ENCODE results near the gene SVEP1.

SVEP1 gene

DNA sequence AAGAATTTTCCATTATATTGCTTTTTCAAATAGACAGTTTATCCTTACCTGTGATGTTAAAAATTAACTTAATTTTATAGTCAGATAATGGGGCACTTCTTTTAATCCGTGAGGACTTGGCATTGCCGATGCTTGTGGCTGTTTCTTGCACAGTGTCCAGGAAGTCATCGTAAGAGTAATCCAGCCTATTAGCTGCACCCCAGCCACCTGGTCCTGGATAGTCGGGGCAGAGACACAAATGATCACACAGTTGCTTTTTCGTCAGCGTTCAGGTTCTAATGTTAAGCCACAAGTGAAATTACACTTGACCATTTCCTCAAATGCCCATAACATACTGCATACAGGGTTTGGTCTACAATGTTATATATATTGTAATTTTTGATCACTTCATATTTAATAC is 107.4 kb downstream of the SVEP1 start:
- H3K4me3 ChIP-seq (ENCODE audit: low read length) = no peak overlapping the region
- TF ChIP-seq, protein P1, sequence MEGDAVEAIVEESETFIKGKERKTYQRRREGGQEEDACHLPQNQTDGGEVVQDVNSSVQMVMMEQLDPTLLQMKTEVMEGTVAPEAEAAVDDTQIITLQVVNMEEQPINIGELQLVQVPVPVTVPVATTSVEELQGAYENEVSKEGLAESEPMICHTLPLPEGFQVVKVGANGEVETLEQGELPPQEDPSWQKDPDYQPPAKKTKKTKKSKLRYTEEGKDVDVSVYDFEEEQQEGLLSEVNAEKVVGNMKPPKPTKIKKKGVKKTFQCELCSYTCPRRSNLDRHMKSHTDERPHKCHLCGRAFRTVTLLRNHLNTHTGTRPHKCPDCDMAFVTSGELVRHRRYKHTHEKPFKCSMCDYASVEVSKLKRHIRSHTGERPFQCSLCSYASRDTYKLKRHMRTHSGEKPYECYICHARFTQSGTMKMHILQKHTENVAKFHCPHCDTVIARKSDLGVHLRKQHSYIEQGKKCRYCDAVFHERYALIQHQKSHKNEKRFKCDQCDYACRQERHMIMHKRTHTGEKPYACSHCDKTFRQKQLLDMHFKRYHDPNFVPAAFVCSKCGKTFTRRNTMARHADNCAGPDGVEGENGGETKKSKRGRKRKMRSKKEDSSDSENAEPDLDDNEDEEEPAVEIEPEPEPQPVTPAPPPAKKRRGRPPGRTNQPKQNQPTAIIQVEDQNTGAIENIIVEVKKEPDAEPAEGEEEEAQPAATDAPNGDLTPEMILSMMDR (conservative IDR thresholded peaks at IDR 0.05; ENCODE audit: low read depth, low read length) = no peak
- no peak for DNase-seq (ENCODE audit: low read depth)

DNA sequence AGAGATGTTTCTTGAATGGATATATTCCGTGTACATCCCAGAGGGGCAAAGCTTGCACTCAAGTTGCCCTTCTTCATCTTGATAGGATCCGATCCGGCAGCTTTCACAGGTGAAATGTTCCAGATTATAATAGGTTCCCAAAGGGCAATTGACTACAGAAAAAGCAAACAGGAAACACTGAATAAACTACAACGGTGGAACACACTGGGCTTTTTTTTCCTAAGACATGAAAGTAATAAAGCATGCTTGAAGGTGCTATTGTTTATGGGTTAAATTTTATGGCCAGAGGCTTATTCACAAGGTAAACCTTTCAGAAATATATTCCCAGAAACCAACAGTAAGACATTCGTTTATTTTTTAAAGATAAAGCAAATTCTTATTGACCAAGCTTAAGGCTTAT is 110.6 kb downstream of the SVEP1 start:
- no peak for DNase-seq (ENCODE audit: low read depth)
- H3K4me3 ChIP-seq (ENCODE audit: low read length) = no peak overlapping the region
- TF ChIP-seq, protein P1 (conservative IDR thresholded peaks at IDR 0.05; ENCODE audit: low read depth, low read length) = no peak

DNA sequence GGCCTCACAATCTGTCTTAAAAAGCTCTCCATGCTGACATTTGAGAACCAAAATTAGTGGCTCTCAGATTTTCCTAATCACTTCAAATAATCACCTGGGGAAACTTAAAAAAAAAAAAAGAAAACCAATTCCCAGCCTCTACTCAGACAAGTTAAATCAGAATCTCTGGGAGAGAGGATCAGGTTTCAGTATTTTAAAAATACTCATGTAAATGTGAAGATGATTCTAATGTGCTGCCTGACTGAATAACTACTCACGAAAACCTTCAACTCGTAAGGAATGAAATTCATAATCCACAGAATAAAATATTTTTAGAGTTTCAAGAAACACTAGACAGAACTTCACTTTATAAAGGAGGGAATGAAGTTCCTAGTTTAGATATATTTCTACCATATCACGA is 114.4 kb downstream of the SVEP1 start:
- no peak overlapping the region for H3K4me3 ChIP-seq (ENCODE audit: low read length)
- DNase-seq (ENCODE audit: low read depth) = no peak
- TF ChIP-seq, protein P1 (conservative IDR thresholded peaks at IDR 0.05; ENCODE audit: low read depth, low read length) = no peak

DNA sequence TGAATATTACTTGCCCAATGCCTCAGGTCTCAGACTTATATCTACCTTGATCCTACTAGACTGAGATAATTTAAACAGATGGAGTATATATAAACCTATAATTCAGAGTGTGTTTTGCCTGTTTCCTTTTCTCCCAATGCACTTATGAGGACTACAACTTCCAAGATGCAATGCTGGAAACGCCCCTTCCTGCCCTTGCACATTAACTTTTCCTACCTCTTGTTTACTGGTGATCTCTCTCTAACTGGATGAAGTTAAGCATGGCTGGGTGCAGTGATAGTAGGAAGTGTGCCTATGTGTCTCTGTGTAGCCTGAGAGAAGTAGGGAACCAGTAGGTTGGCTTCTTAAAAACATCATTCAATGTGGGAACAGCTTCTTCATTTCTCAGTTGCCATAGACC is 115.2 kb downstream of the SVEP1 start:
- TF ChIP-seq, protein P1 (conservative IDR thresholded peaks at IDR 0.05; ENCODE audit: low read depth, low read length) = no peak
- H3K4me3 ChIP-seq (ENCODE audit: low read length) = no peak overlapping the region
- DNase-seq (ENCODE audit: low read depth) = no peak

DNA sequence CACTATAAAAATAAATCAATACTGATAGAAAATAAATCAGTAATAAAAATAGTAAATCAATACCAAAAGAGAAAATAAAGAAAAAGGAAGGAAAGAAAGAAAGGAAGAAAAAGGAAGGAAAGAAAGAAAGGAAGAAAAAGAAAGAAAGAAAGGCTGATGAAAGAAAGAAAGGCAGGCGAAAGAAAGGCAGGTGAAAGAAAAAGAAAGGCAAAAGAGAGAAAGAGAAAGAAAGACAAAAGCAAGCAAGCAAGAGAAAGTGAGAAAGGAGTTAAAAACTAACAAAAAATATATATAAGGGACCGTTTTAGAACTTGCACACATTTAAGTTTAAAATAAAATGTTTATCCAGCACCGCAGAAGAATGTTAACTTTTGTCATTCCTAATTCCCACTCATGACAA is 116.0 kb downstream of the SVEP1 start:
- TF ChIP-seq, protein P1 (conservative IDR thresholded peaks at IDR 0.05; ENCODE audit: low read depth, low read length) = no peak
- H3K4me3 ChIP-seq (ENCODE audit: low read length) = no peak overlapping the region
- DNase-seq (ENCODE audit: low read depth) = no peak

DNA sequence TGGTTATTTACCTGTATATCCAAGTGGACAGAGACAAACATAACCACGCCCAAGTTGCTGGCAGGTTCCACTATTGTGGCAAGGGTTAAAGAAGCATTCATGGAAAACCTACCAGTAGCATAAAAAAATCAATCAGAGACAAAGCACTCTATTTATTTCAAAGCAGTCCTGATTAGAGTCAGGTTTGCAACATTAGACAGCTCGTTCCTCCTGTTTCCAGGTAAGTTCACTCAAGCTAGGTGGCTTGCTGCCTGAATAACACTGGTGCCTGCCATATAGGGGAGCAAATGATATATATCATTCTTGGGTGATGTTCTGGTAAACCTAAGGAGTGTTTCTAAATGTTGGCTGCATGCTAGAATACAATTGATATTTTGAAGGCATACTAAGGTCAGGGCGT is 122.3 kb downstream of the SVEP1 start:
- DNase-seq (ENCODE audit: low read depth) = no peak
- no peak overlapping the region for H3K4me3 ChIP-seq (ENCODE audit: low read length)
- TF ChIP-seq, protein P1 (conservative IDR thresholded peaks at IDR 0.05; ENCODE audit: low read depth, low read length) = no peak

DNA sequence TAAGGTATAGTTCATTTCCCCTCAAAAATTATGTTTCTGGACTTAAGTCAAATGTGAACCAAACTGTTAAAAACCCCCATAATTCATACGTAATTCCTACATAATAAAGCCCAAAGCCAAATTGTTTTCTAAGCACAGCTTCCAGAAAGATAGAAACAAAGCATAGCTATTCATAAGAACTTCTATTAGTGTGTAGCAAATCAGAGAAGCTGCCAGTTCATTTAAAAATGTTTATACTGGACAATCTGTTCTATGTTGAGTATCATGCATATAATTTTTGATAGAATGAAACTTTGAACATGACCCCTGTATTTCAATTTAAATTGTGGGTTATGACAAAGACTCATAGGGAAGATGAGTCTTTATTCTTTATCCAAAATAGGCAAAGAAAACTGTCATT is 122.9 kb downstream of the SVEP1 start:
- no peak overlapping the region for H3K4me3 ChIP-seq (ENCODE audit: low read length)
- no peak for DNase-seq (ENCODE audit: low read depth)
- TF ChIP-seq, protein P1 (conservative IDR thresholded peaks at IDR 0.05; ENCODE audit: low read depth, low read length) = no peak
